Measurements from ENCODE around the gene KNDC1.
"Not testable (repeated sequence)": the region's sequence is repeated elsewhere in the genome, so short reads cannot be mapped to it uniquely, and the experiment has no call there.

The KNDC1 gene

DNA sequence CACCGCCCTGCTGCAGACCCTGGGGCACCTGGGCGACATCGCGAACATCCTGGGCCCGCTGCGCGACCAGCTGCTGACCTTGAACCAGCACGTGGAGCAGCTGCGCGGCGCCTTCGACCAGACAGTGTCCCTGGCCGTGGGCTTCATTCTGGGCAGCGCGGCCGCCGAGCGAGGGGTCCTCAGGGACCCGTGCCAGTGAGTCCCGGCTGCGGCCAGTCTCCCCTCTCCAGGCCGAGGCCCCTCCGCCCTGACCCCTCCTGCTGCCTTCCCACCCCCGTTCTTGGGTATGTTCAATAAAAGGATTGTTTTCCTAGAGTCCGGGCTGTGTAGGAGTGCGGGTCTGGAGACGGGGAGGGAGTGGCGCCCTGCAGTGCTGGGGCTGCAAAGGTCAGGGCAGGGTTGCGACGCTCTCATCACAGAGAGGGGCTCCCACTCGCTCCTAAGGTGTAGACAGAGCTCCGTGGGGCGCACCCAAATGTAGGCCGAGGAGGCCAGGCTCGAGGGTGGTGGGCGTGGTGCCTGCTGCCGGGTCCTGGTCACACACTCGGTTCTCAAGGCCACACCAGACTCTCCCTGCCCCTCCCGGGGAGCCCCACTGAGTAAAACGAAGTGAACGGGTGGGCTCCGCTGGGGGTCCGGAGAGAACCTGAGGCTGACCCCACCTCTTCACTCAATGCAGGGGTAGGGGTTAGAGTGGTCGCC lies 71.4 kb downstream of the KNDC1 start:
- no peak for DNase-seq (ENCODE audit: low read depth in 1 of 2, low spot score in 1 of 2)
- no peak for TF ChIP-seq JUND (IDR thresholded peaks at IDR 0.05; ENCODE audit: low read depth)
- in situ Hi-C loops (cut with HindIII; ENCODE audit: low pct_unique_long_range_greater_than_20kb, low sequenced_read_pairs) = no loop called here

DNA sequence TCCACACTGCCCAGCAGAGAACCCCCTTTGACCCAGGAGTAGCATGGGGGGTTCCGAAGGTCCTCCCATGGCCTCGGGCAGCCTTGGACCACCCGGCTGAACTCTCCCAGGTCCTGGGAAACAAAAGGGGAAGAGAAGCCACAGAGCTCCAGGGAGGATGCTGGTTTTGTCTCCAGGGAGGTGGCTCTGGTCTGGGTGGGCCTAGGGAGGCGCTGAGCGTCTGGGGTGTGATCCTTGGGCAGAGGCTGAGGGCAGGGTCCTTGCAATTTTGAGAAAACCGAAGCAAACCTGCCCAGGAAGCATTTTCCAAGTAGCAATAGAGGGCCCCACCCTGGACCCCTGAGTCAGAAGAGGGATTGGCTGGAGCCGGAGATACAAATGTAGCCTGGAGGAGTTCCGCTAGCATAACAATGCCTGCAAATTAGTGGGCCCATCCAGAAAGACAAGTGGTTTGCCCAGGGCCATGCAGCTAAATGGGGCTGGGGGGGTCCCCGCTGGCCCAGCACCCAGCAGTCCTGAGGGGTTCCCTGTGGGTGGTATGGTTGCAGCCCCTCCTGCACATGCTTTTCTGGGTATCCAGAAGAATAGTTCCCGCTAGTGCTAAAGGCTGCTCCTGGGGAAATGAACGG lies 72.0 kb downstream of the KNDC1 start:
- no peak for DNase-seq (ENCODE audit: low read depth in 1 of 2, low spot score in 1 of 2)
- in situ Hi-C loops (cut with HindIII; ENCODE audit: low pct_unique_long_range_greater_than_20kb, low sequenced_read_pairs) = no loop called here
- no peak for TF ChIP-seq JUND (IDR thresholded peaks at IDR 0.05; ENCODE audit: low read depth)

DNA sequence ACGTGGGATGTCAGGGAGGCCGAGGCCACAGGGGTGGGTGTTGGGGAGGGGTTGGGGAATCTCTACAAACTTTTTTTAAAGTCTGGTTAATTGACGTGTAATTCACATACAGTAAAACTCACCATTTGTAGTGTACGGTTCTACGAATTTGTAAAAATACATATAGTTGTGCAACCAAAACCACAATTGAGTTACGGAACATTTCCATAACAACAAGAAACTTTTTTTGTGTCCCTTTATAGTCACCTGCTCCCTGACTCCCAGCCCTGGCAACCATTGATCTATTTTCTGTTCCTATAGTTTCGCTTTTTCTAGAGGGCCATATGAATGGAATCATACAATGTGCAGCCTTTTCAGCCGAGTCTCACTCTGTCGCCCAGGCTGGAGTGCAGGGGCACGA lies 74.8 kb downstream of the KNDC1 start:
- in situ Hi-C loops (cut with HindIII; ENCODE audit: low pct_unique_long_range_greater_than_20kb, low sequenced_read_pairs); DNase-seq (ENCODE audit: low read depth in 1 of 2, low spot score in 1 of 2): not testable (repeated sequence)

DNA sequence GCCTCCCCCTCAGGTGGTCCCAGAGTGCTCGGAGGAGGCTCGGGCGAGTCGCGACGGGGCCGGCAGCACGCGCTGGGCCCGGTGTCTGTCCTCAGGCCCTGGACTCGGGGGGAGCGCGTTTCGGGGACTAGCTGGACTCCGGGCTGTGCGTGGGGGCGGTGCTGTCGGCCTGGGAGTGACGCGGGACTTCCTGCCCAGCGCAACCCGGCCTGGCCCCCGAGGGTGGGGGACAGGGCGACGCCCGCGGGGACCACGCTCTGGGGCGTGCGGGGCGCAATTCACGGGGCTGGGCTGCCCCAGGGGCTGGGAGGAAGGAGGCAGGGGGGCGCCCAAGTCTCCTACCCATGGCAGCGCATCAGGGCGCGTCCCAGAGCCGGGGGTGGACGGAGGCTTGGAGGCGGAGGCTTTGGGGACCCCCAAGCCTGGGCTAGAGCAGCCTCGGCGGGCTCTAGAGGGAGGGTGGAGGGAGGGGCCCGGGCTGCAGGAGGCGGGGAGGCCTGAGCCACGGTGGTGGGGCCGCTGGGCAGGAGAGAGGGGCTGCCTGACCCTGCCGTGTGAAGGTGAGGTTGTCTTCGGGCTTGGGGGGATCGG lies 75.3 kb downstream of the KNDC1 start:
- TF ChIP-seq JUND (IDR thresholded peaks at IDR 0.05; ENCODE audit: low read depth) = no peak
- in situ Hi-C loops (cut with HindIII; ENCODE audit: low pct_unique_long_range_greater_than_20kb, low sequenced_read_pairs) = no loop called here
- DNase-seq (ENCODE audit: low read depth in 1 of 2, low spot score in 1 of 2) = no peak

DNA sequence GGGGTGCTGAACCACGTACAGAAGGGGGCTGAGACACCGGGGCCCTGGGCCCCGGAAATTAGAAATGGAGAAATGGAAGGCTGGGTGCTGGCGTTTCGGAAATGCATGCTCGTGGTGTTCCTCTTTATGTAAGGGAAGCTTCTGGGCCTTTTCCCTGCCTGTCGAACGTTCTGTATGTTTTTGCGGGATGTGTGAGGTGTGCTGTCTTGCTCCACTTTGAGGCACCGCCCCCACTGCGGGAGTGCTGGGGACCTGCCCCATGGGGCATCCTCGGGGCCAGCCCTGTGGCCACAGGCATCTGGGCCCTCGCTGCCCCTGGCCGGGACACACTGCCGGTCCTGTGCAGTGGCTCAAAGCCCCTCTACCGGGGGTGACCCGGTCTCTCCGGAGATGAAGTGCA lies 75.9 kb downstream of the KNDC1 start:
- TF ChIP-seq JUND (IDR thresholded peaks at IDR 0.05; ENCODE audit: low read depth) = no peak

DNA sequence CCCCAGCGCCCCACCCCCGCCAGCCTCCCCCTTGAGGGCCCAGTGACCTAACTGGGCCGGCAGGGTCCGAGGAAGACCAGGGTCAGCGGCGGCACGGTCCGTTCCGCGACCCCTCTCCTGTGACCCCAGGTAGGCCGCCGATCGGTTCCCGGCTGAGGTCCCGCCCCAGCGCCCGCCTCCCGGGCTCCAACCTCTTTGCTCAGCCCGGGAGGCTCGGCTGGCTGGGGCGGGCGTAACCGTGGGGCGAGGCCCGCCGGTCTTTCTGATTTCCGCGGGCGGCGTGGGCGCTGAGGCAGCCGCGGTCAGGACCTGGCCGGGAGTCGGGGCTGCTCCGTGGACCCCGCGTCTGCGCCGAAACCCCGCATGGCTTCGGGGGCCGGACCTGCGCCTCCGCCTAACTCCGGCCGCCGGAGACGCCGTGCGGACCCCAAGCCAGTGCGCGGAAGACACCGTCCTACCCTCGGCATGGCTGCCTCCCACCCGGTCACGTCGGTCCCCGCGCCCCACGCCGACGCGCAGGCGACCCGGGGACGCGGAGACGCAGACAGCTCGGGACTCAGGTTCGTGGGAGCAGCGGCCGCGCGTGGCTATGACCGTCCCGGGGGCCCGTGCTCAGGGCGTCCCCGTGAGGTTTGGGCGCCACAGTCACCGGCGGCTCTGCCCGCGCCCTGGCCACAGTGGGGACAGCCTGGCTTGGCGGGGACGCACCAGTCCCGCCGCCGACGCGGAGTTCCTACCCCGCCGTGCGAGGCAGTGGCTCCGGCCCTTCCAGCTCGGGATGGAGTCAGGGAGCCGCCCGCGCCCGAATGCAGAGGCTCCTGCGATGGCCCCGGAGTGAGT lies 76.6 kb downstream of the KNDC1 start:
- TF ChIP-seq JUND (IDR thresholded peaks at IDR 0.05; ENCODE audit: low read depth) = no peak
- in situ Hi-C loops (cut with HindIII; ENCODE audit: low pct_unique_long_range_greater_than_20kb, low sequenced_read_pairs) = no loop called here
- no peak for DNase-seq (ENCODE audit: low read depth in 1 of 2, low spot score in 1 of 2)

More for the DNA sequence above, 75.9 kb downstream of the KNDC1 start:
- in situ Hi-C loops (cut with HindIII; ENCODE audit: low pct_unique_long_range_greater_than_20kb, low sequenced_read_pairs) = no loop called here
- DNase-seq (ENCODE audit: low read depth in 1 of 2, low spot score in 1 of 2) = no peak

DNA sequence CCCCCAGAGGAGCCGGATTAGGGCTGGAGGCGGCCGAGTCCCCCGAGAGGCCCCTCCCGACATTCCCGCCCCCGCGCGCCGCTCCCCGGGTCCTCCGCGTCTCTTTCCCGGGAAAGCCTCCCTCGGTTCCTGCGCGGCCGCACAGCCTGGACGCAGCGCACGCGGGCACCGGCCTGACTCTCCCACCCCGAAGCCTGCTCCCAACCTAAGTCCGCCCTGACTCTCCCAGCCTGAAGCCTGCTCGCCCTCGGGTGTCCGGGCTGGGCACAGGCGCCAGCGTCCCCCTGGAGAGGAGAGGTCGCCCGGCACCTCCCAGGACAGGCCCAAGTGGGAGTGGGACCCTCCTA lies 77.2 kb downstream of the KNDC1 start:
- in situ Hi-C loops (cut with HindIII; ENCODE audit: low pct_unique_long_range_greater_than_20kb, low sequenced_read_pairs) = no loop called here
- TF ChIP-seq JUND (IDR thresholded peaks at IDR 0.05; ENCODE audit: low read depth) = no peak
- DNase-seq (ENCODE audit: low read depth in 1 of 2, low spot score in 1 of 2) = no peak

DNA sequence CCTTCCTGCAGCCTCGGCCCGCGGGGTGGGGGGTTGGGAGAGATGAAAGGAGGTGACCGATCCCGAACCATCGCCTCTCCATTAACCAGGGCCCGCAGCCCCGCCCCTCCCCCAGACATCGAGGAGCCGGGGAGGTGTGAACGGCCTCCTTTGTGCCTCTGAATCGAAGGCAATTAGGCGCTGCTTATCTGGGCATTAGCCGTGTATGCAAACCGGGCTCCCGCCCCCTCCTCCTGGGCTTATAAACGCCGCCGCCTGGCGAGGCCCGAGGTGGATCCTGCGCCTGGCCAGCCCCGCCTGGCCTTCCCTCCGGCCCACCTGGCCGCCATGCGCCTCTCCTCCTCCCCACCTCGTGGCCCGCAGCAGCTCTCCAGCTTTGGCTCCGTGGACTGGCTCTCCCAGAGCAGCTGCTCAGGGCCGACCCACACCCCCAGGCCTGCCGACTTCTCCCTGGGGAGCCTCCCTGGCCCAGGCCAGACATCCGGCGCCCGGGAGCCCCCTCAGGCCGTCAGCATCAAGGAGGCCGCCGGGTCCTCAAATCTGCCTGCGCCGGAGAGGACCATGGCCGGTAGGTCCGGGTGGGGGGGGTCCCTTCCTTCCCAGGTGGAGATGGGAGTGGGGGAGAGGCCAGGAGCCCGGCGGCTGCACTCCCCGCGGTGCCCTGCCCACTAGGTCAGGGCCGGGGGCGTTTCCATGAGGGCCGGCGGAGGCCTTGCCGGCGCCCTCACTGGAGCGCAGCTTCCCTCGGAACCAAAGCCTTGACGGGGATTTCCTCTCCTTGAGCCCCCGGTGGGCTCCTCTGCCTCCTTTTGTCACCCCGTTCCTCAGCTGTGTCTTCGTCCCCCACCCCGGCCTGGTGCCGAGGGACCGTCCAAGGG lies 77.8 kb downstream of the KNDC1 start, which contains the start of gene VENTX:
Gene VENTX, plus strand, starts transcription at position 268 of the 878 bp plus-strand sequence. Its CDS starts 60 bp downstream, at position 328.
- DNase-seq (ENCODE audit: low read depth in 1 of 2, low spot score in 1 of 2) = no peak
- in situ Hi-C loops (cut with HindIII; ENCODE audit: low pct_unique_long_range_greater_than_20kb, low sequenced_read_pairs) = no loop called here
- no peak for TF ChIP-seq JUND (IDR thresholded peaks at IDR 0.05; ENCODE audit: low read depth)

DNA sequence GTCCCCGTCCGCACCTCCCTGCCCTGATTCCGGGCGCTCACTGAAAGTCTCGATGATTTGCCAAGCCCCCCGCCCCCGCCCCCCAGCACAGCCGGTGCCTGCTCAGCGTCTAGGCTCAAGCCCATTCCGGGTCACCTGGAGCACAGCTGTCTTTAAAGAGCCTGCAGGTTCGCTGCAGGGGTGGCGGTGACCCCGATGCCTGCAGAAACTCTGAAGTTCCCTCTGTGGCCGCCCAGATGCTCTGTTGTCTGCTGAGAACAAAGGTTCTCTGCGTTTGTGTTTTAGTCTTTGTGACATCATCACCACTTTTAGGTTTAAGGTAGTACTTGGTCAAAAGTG lies 78.4 kb downstream of the KNDC1 start:
- in situ Hi-C loops (cut with HindIII; ENCODE audit: low pct_unique_long_range_greater_than_20kb, low sequenced_read_pairs) = no loop called here
- no peak for DNase-seq (ENCODE audit: low read depth in 1 of 2, low spot score in 1 of 2)
- TF ChIP-seq JUND (IDR thresholded peaks at IDR 0.05; ENCODE audit: low read depth) = no peak

DNA sequence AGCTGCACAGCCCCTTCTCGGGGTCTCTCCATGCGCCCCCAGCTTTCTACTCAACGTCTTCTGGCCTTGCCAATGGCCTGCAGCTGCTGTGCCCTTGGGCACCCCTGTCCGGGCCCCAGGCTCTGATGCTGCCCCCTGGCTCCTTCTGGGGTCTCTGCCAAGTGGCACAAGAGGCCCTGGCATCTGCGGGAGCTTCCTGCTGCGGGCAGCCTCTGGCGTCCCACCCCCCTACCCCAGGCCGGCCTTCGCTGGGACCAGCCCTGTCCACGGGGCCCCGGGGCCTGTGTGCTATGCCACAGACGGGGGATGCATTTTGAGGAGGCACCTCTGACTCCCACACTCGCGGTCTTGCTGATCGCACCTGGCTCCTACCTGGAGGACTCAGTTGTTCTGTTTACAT lies 80.0 kb downstream of the KNDC1 start:
- TF ChIP-seq JUND (IDR thresholded peaks at IDR 0.05; ENCODE audit: low read depth) = no peak
- in situ Hi-C loops (cut with HindIII; ENCODE audit: low pct_unique_long_range_greater_than_20kb, low sequenced_read_pairs) = no loop called here
- DNase-seq (ENCODE audit: low read depth in 1 of 2, low spot score in 1 of 2) = no peak

DNA sequence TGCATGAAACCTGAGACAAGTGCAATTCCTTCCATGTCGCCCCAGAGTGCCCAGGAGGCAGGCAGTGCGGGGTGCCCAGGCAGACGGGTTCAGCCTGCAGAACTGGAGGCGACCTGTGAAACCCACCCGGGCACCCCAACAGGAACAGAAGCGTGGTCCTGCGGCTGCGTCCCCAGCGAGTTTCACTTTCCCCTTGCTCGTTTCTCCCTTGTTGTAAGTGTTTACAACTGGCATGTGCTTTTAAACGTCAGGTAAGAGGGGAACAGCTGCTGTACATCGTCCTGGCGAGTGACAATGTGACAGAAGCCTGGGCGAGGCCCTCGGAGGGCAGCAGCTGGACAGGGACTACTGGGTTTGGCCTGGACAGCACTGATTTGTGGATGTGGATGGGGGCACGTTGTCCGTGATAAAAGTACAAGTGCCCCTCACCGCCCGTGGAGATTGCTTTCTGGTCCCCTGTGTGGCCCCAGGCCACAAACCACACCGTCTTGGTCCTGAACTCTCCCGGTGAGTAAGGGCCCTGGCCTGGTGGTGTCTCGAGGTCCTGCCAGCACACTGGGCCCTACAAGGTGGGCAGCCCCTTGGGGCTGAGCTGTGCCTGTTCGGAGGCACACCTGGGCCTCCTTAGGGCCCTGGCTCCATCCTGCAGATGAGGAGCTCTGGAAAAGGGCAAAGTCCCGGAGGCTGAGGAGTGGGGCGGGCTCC lies 81.6 kb downstream of the KNDC1 start:
- no peak for TF ChIP-seq JUND (IDR thresholded peaks at IDR 0.05; ENCODE audit: low read depth)
- DNase-seq (ENCODE audit: low read depth in 1 of 2, low spot score in 1 of 2) = no peak
- in situ Hi-C loops (cut with HindIII; ENCODE audit: low pct_unique_long_range_greater_than_20kb, low sequenced_read_pairs) = no loop called here
